Stimulated activated CD8-positive, alpha-beta memory T cell treated with anti-CD3 and anti-CD28 coated beads, Interleukin-12 subunit alpha, Interleukin-12 subunit beta, amount 100 ng/mL, for 24 hours (primary cell): ENCODE results near the gene BDH1.

ENCODE experiments used
- DNase-seq: peaks from one replicate; pipeline ENCODE4 v3.0.0-alpha.2; 2020; ENCODE audit errors: extremely low read depth

Gene BDH1

DNA sequence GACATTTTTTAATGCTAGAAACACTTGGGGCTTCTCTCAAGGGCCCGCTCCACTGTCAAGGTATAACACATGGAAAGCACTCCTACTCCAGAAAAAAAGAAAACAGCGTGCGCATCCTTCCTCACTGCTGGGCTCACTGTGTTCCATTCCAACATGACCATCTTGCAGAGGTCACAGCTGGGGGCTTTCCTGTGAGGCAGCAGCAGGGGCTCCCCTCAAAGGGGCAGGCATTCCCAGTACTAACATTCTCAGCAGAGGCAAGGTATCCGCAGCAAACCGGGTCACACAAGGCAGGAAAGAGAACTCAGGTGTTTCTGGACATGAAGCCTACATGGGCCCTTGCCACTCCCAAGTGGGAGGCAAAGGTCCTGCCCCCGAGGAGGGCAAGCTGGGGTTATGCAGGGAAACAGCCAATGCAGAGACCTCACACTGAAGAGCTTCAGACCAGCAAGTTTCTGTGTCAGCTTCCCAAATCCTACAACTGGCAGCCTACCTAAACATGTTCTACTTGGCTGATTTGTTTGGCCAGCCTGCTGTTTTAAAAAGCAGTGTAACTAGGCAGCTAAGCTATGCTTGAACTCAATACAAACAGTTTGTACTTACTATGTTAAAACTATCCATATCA, 6.4 kb downstream of the BDH1 start:
- no peak for DNase-seq

GRCh38 chr3:197547306-197548011, 8.3 kb downstream of the BDH1 start:
- no peak for DNase-seq

- DNase-seq: no peak
Observed at GRCh38 chr3:197546307-197547085, 9.3 kb downstream of the BDH1 start.

DNA sequence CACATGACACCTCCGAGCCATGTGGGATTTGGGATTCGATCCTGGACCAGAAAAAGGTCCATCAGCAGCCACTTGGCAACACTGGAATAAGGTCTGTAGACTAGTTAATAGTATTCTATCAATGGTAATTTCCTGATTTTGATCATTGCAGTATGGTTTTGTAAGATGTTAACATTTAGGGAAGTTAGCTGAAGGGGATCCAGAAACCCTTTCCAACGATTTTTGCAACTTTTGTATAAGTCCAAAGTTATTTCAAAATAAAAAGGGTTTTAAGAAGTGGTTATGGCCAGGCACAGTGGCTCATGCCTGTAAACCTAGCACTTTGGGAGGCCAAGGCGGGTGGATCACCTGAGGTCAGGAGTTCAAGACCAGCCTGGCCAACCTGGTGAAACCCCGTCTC, 10.2 kb downstream of the BDH1 start:
- DNase-seq: no peak

DNA sequence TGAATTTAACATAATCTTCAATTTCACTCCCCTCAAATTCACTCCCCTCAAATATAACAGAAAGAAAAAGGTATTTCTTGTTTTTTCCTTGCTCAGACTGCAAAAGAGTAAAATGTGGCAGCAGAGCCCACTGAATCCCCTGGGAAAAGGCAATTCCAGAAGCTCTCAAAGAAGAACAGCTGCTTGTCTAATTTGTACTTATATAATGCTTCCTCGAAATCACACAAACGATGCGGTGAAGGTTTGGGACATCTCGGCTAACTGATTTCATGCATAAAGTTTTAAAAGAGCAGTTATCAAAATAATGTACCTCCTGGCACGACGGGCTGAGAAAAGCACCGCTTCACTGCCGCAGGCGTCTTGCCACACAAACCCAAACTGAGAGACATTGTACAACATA, 10.7 kb downstream of the BDH1 start:
- no peak for DNase-seq

- DNase-seq: no peak
Observed at GRCh38 chr3:197542741-197543454, 12.9 kb downstream of the BDH1 start.

DNA sequence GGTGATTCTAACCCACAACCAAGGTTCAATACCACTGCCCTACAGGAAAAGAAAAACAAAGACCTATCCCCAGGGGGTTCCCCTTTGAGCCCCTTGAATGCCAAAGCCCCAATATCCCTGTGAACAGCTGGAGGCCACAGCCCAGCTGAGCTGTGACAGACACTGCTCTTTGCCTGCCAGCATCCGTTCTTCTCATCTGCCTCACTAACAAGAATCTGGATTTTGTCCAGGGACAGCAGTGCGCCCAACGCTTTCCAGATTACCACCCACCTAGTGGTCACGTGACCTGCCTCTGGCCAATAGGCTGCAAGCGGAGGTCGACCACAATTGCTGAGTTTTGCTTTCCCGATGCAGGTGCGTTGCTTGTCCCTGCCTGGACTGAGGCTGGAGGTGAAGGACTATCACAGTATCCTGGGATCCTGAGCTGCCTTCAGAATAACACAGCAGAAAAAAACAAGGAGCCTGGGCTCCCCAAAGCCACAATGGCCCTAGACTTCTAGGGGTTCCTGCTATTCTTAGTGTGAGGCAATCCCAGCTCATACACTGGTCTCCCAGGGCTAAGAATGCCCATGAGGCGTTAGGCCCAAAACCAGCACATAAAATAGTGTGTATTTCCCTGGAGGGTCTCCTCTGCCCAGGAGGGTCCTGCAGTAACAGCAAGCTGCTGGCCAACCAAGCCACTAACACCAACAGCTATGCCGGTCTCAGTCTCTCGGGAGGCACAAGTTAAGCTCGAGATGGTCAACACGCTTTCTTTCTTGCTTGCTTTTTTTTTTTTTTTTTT, 13.8 kb downstream of the BDH1 start:
- no peak for DNase-seq

DNA sequence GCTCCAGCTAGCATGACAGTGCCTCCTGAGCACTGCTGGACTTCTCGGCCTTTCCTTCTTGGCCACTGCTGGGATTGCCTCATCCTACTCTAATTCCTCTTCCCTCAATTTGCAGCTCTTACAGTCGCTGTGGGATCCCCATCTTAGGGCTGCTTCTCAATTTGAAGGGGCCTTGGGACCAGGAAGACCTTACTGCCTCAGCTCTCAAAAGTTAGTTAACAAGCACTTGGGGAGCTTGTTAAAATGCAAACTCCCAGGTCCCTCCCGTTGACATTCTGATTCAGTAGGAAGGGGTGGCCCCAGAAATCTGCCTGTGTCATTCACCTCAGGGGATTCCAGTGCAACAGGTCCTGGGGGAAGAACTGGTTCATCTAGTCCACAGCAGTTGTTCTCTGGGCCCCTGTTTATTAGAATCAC, 14.8 kb downstream of the BDH1 start:
- no peak for DNase-seq

DNA sequence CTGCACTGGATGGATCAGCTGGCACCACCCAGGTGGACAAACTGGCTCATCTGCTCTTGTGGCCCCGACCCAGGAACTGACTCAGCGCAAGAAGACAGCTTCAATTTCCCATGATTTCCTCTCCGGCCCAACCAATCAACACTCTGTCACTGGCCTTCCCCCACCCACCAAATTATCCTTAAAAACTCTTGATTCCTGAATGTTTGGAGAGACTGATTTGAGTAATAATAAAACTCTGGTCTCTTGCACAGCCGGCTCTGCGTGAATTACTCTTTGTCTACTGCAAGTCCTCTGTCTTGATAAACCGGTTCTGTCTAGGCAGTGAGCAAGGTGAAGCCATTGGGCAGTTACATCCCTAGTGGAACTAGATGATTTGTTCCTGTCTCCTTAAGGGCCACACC, 16.1 kb downstream of the BDH1 start:
- no peak for DNase-seq

- no peak for DNase-seq
Observed at GRCh38 chr3:197533927-197534725, 21.6 kb downstream of the BDH1 start.

DNA sequence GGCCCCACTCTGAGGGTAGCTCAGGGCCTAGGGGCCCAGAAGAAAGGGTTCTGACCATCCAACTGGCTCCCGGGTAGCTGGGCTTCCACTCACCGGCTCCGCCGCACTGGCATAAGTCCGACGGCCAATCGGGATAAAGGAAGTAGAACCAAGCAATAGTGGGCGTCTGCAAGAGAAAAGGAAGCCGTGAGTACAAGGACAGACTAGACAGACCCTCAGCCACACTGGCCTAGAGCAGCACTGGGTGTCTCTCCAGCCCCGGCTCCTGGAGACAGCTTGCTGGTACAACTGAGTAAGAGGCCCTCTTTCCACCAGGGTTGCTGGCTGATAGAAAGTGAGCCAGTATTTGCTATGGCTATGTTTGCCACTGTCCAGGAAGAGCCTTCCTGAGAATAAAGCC, 22.4 kb downstream of the BDH1 start:
- DNase-seq: no peak

GRCh38 chr3:197532388-197532787, 23.4 kb downstream of the BDH1 start:
- DNase-seq: no peak

DNA sequence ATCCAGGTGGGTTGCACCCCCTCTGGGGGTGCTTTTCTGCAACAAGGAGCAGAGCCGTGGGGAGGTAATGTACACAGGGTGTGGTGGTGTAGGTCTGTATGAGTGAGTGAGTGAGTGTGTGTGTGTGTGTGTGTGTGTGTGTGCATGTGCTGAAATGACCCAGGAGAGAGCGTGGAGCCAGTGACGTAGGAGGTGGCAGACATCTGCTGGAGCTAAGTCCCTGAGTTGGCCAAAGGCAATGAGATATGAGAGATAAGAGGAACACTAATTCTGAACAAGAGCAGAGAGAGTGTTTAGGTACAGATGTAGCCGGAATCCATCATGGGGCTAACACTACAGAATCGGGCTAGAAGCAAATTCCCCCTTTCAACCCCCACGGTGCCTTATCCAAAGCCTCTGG, 27.6 kb downstream of the BDH1 start:
- DNase-seq: no peak

- DNase-seq: no peak
Observed at GRCh38 chr3:197527569-197527968, 28.2 kb downstream of the BDH1 start.

GRCh38 chr3:197525706-197526105, 30.1 kb downstream of the BDH1 start:
- DNase-seq: no peak

- no peak for DNase-seq
Observed at GRCh38 chr3:197524128-197524527, 31.6 kb downstream of the BDH1 start.

DNA sequence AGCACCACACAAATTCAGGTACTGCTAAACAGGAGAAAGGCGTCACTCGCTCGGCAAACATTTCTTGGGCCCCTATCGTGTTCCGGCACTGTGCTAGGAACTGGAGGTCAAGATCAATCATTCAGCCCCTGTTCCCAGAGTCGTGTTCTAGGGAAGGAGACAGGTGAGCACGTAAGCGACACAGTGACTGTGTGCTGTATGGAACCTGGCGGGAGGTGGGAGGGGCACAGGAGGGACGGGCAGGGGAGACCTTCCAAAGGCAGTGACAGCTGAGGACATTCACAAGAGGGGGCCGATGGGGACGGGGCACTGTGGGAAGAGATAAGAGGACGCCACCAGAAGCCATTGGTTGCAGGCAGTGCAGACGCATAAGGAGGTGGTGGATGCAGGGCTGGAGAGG, 32.2 kb downstream of the BDH1 start:
- no peak for DNase-seq

GRCh38 chr3:197522881-197523441, 32.8 kb downstream of the BDH1 start:
- DNase-seq: no peak

DNA sequence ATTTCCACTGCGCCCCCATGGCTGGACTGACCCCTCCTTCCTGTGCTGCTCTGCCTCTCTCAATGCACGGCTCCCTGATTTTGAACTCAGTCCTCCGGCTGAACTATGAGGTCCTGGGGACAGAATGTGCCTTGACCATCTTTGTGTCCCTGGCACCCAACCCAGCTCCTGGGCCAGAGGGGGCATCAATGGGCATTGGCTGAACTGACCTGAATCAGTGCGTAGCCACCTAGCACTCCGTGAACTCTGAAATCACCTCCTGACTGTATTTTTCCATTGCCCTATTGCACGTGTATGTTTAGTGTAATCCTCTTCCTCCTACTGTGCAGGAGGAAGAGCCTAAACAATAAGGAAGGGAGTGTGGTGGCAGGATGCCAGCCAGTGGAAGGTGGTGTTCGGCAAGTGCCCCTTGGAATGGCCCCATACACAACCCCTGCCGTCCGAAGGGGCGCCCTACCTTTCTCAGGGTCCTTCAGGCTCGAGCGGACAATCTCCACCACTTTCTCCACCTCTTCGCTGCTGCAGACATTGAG, 33.5 kb downstream of the BDH1 start:
- DNase-seq: no peak
